Measurements from ENCODE around the gene MAN1A1. TPM values are rescaled to one million over a fixed set of nuclear protein-coding genes. Genes with fewer than 3 reads are reported as not detected.

Gene MAN1A1
- total RNA-seq, 2 donors from 2014 or later, result 98.6 to 115 TPM

GRCh38 chr6:119326291-119327005, 23.1 kb downstream of the MAN1A1 start:
- no peak for TF ChIP-seq CTCF (IDR thresholded peaks at IDR 0.05)
- Histone ChIP-seq H3K9me3 (no peaks in the 10 kb centered on the region), H3K4me1 (ENCODE audit: control insufficient read depth in 1 of 2, low read depth in 2 of 2) (no peaks in the 10 kb centered on the region), H3K36me3 (no peaks in the 10 kb centered on the region), H3K27me3 (replicated peaks; ENCODE audit: insufficient read depth) (no peaks in the 10 kb centered on the region), H3K4me3 (no peak overlapping the region), H3K27ac (no peak overlapping the region)
- DNase-seq (ENCODE audit: low spot score) (no peak), ATAC-seq (ENCODE audit: insufficient number of reproducible peaks, low FRiP score, low read depth) (no peak)

- DNase-seq (ENCODE audit: low spot score), result no peak
- H3K27ac ChIP-seq, result no peak overlapping the region
- no peak for ATAC-seq (ENCODE audit: insufficient number of reproducible peaks, low FRiP score, low read depth)
- H3K9me3 ChIP-seq, result no peaks in the 10 kb centered on the region
- no peak overlapping the region for H3K4me3 ChIP-seq
- H3K4me1 ChIP-seq (ENCODE audit: control insufficient read depth in 1 of 2, low read depth in 2 of 2), result no peaks in the 10 kb centered on the region
- H3K27me3 ChIP-seq (replicated peaks; ENCODE audit: insufficient read depth), result no peaks in the 10 kb centered on the region
- TF ChIP-seq CTCF (IDR thresholded peaks at IDR 0.05), result no peak
- H3K36me3 ChIP-seq, result no peaks in the 10 kb centered on the region
Observed at GRCh38 chr6:119325559-119326265, 23.8 kb downstream of the MAN1A1 start.

GRCh38 chr6:119324718-119325117, 24.8 kb downstream of the MAN1A1 start:
- H3K9me3 ChIP-seq, result no peaks in the 10 kb centered on the region
- no peak overlapping the region for H3K27ac ChIP-seq
- no peaks in the 10 kb centered on the region for H3K27me3 ChIP-seq (replicated peaks; ENCODE audit: insufficient read depth)
- ATAC-seq (ENCODE audit: insufficient number of reproducible peaks, low FRiP score, low read depth), result no peak
- no peaks in the 10 kb centered on the region for H3K4me1 ChIP-seq (ENCODE audit: control insufficient read depth in 1 of 2, low read depth in 2 of 2)
- no peak overlapping the region for H3K4me3 ChIP-seq
- TF ChIP-seq CTCF (IDR thresholded peaks at IDR 0.05), result no peak
- no peak for DNase-seq (ENCODE audit: low spot score)
- no peaks in the 10 kb centered on the region for H3K36me3 ChIP-seq

GRCh38 chr6:119323931-119324330, 25.6 kb downstream of the MAN1A1 start:
- H3K36me3 ChIP-seq, result no peaks in the 10 kb centered on the region
- TF ChIP-seq CTCF (IDR thresholded peaks at IDR 0.05), result no peak
- no peak overlapping the region for H3K4me3 ChIP-seq
- no peaks in the 10 kb centered on the region for H3K27me3 ChIP-seq (replicated peaks; ENCODE audit: insufficient read depth)
- no peak overlapping the region for H3K27ac ChIP-seq
- H3K9me3 ChIP-seq, result no peaks in the 10 kb centered on the region
- ATAC-seq (ENCODE audit: insufficient number of reproducible peaks, low FRiP score, low read depth) (no peak), DNase-seq (ENCODE audit: low spot score) (no peak)
- no peaks in the 10 kb centered on the region for H3K4me1 ChIP-seq (ENCODE audit: control insufficient read depth in 1 of 2, low read depth in 2 of 2)

GRCh38 chr6:119323478-119323877, 26.1 kb downstream of the MAN1A1 start:
- no peak for TF ChIP-seq CTCF (IDR thresholded peaks at IDR 0.05)
- no peaks in the 10 kb centered on the region for H3K36me3 ChIP-seq
- ATAC-seq (ENCODE audit: insufficient number of reproducible peaks, low FRiP score, low read depth) (no peak), DNase-seq (ENCODE audit: low spot score) (no peak)
- no peaks in the 10 kb centered on the region for H3K4me1 ChIP-seq (ENCODE audit: control insufficient read depth in 1 of 2, low read depth in 2 of 2)
- no peaks in the 10 kb centered on the region for H3K27me3 ChIP-seq (replicated peaks; ENCODE audit: insufficient read depth)
- H3K4me3 ChIP-seq, result no peak overlapping the region
- H3K9me3 ChIP-seq, result no peaks in the 10 kb centered on the region
- H3K27ac ChIP-seq, result no peak overlapping the region
